H1 (cell line): ENCODE data around the gene AFF1. TPM values are rescaled to one million over a fixed set of nuclear protein-coding genes. Genes with fewer than 3 reads are reported as not detected.

Source experiments
- CTCF ChIA-PET: fragments of 300-600 bp; sonication (Branson Sonifier 250); formaldehyde crosslinking; loops from one replicate; lab custom pipeline; 2021; ENCODE audit not compliant: partially characterized antibody; lab: Charles Lee
- POLR2A ChIA-PET: fragments of 300-600 bp; sonication (Branson Sonifier 250); formaldehyde crosslinking; loops from one replicate; lab custom pipeline; 2021; ENCODE audit warnings: inconsistent platforms; ENCODE audit not compliant: partially characterized antibody; lab: Charles Lee
- DNase-seq, 2 experiments: peaks; one replicate each; pipeline versions ENCODE4 v3.0.0 to v3.0.0-alpha.2; 2010 to 2022; ENCODE audit warnings: low spot score in 2 of 2, low read depth in 1 of 2, mixed read lengths in 1 of 2
- FAIRE-seq: peaks from 2 replicates; lab custom pipeline; 2011; peaks lifted over from hg19 to GRCh38; lab: Jason Lieb, UNC
- H2AFZ ChIP-seq: 2 replicates; pipeline ENCODE4 v1.8.1; 2012; ENCODE audit warnings: low read length, inconsistent platforms
- H2AK5ac ChIP-seq: 2 replicates; pipeline ENCODE4 v1.6.1; 2013; ENCODE audit warnings: low read depth, low read length
- H2BK120ac ChIP-seq: replicated peaks from 2 replicates; pipeline ENCODE3; 2013; ENCODE audit warnings: low read depth, low read length, inconsistent platforms
- H2BK12ac ChIP-seq: 2 replicates; pipeline ENCODE4 v1.6.1; 2013; ENCODE audit warnings: low read depth, low read length
- H2BK15ac ChIP-seq: 2 replicates; pipeline ENCODE4 v1.6.1; 2013; ENCODE audit warnings: low read length
- H2BK20ac ChIP-seq: 2 replicates; pipeline ENCODE4 v1.6.1; 2013; ENCODE audit warnings: low read length
- H2BK5ac ChIP-seq: 2 replicates; pipeline ENCODE4 v1.6.1; 2013; ENCODE audit warnings: low read depth, low read length
- H3K14ac ChIP-seq: 2 replicates; pipeline ENCODE4 v1.6.1; 2013; ENCODE audit warnings: inconsistent platforms; ENCODE audit not compliant: insufficient read length
- H3K18ac ChIP-seq: 2 replicates; pipeline ENCODE4 v1.6.1; 2013; ENCODE audit warnings: low read length; ENCODE audit errors: extremely low read depth
- H3K23ac ChIP-seq: 2 replicates; pipeline ENCODE4 v1.6.1; 2013; ENCODE audit warnings: inconsistent platforms; ENCODE audit not compliant: insufficient read length
- H3K23me2 ChIP-seq: 2 replicates; pipeline ENCODE4 v1.6.1; 2013; ENCODE audit warnings: low read depth, low read length
- H3K27ac ChIP-seq: 2 replicates; pipeline ENCODE4 v1.6.1; 2011; ENCODE audit warnings: low read depth, low read length, inconsistent platforms
- H3K27me3 ChIP-seq, 4 experiments: replicated peaks in 1 of 4; 1 replicate in 1 of 4; 2 replicates in 3 of 4; pipeline versions ENCODE4 v1.6.1 to v1.8.1; 2011 to 2013; ENCODE audit warnings: low read length in 3 of 4, mild to moderate bottlenecking in 3 of 4, inconsistent platforms in 2 of 4, mixed read lengths in 2 of 4, moderate library complexity in 1 of 4; ENCODE audit not compliant: control insufficient read depth in 3 of 4, insufficient read depth in 3 of 4; ENCODE audit errors: extremely low read depth in 1 of 4
- H3K36me3 ChIP-seq, 4 experiments: 2 replicates each; pipeline versions ENCODE4 v1.6.1 to v1.8.1; 2011 to 2013; ENCODE audit warnings: mild to moderate bottlenecking in 4 of 4, low read length in 3 of 4, moderate library complexity in 2 of 4, control low read depth in 1 of 4, inconsistent platforms in 1 of 4; ENCODE audit not compliant: insufficient read depth in 4 of 4, control insufficient read depth in 2 of 4
- H3K4ac ChIP-seq: replicated peaks from 2 replicates; pipeline ENCODE3; 2013; ENCODE audit warnings: low read length, low read depth, mixed read lengths, inconsistent platforms; ENCODE audit not compliant: insufficient read length
- H3K4me1 ChIP-seq, 4 experiments: replicated peaks in 1 of 4; 1 replicate in 1 of 4; 2 replicates in 3 of 4; pipeline versions ENCODE4 v1.6.1 to v1.8.1; 2011 to 2013; ENCODE audit warnings: low read length in 3 of 4, inconsistent platforms in 2 of 4, mixed read lengths in 1 of 4; ENCODE audit not compliant: insufficient read depth in 4 of 4, control insufficient read depth in 3 of 4
- H3K4me2 ChIP-seq, 2 experiments: 2 replicates each; pipeline versions ENCODE4 v1.6.1 to v1.8.1; 2011 to 2013; ENCODE audit warnings: low read depth in 2 of 2, low read length in 2 of 2, control low read depth in 1 of 2, inconsistent platforms in 1 of 2, mild to moderate bottlenecking in 1 of 2; ENCODE audit not compliant: insufficient read depth in 1 of 2
- H3K4me3 ChIP-seq, 4 experiments: fragments of 200-600, 300-600 bp in 1 of 4; sonication (generic), shearing (Covaris generic), sonication (Bioruptor Twin) in 1 of 4; 2 replicates each; pipeline versions ENCODE4 v1.5.1 to v1.8.1; 2011 to 2016; ENCODE audit warnings: low read length in 4 of 4, low read depth in 3 of 4, control low read depth in 2 of 4, inconsistent platforms in 2 of 4, mild to moderate bottlenecking in 2 of 4, mixed read lengths in 1 of 4, moderate library complexity in 1 of 4; ENCODE audit not compliant: insufficient read depth in 2 of 4; ENCODE audit errors: extremely low read depth in 1 of 4
- H3K56ac ChIP-seq: replicated peaks from 2 replicates; pipeline ENCODE3; 2013; ENCODE audit warnings: low read depth, mild to moderate bottlenecking, mixed read lengths, low read length, inconsistent platforms; ENCODE audit not compliant: insufficient read length
- H3K79me1 ChIP-seq: 2 replicates; pipeline ENCODE4 v1.6.1; 2013; ENCODE audit warnings: low read depth, low read length, control low read depth
- H3K79me2 ChIP-seq, 2 experiments: 2 replicates each; pipeline versions ENCODE4 v1.6.1 to v1.8.1; 2012 to 2013; ENCODE audit warnings: low read length in 2 of 2, mild to moderate bottlenecking in 2 of 2, inconsistent platforms in 1 of 2; ENCODE audit not compliant: insufficient read depth in 2 of 2, control insufficient read depth in 1 of 2
- H3K9ac ChIP-seq, 4 experiments: replicated peaks in 1 of 4; 1 replicate in 1 of 4; 2 replicates in 3 of 4; pipeline versions ENCODE4 v1.6.1 to v1.8.1; 2011 to 2013; ENCODE audit warnings: low read depth in 3 of 4, low read length in 3 of 4, control low read depth in 2 of 4, mild to moderate bottlenecking in 2 of 4, moderate library complexity in 2 of 4, inconsistent platforms in 1 of 4; ENCODE audit errors: extremely low read depth in 1 of 4
- H3K9me3 ChIP-seq, 2 experiments: 2 replicates each; pipeline versions ENCODE4 v1.6.1 to v1.8.1; 2012 to 2013; ENCODE audit warnings: mild to moderate bottlenecking in 2 of 2, moderate library complexity in 2 of 2, control low read depth in 1 of 2, inconsistent platforms in 1 of 2, low read depth in 1 of 2, low read length in 1 of 2, mixed read lengths in 1 of 2; ENCODE audit not compliant: insufficient read depth in 2 of 2
- H4K20me1 ChIP-seq, 2 experiments: replicated peaks in 1 of 2; 2 replicates each; pipeline versions ENCODE3 to v1.8.1; 2011 to 2013; ENCODE audit warnings: inconsistent platforms in 2 of 2, low read length in 2 of 2, mild to moderate bottlenecking in 1 of 2; ENCODE audit not compliant: insufficient read depth in 2 of 2, control insufficient read depth in 1 of 2
- H4K5ac ChIP-seq: 2 replicates; pipeline ENCODE4 v1.6.1; 2013; ENCODE audit warnings: low read length, low read depth, mixed read lengths, inconsistent platforms; ENCODE audit not compliant: insufficient read length
- H4K8ac ChIP-seq: 2 replicates; pipeline ENCODE4 v1.8.0; 2013; ENCODE audit warnings: mild to moderate bottlenecking, moderate library complexity, low read length, inconsistent platforms; ENCODE audit not compliant: insufficient read depth; ENCODE audit errors: extremely low read depth
- H4K91ac ChIP-seq: replicated peaks from 2 replicates; pipeline ENCODE3; 2013; ENCODE audit warnings: low read length, mixed read lengths, inconsistent platforms; ENCODE audit not compliant: insufficient read length
- CTBP2 ChIP-seq: IDR thresholded peaks from 2 replicates; pipeline ENCODE4 v1.7.0; 2011; ENCODE audit warnings: borderline replicate concordance, mild to moderate bottlenecking, moderate library complexity, mixed read lengths, low read length; ENCODE audit not compliant: insufficient read depth, insufficient read length
- MAFK ChIP-seq: IDR thresholded peaks from 2 replicates; pipeline ENCODE4 v1.6.1; 2012; ENCODE audit warnings: low read depth, mild to moderate bottlenecking, improper control_type of control experiment, low read length
- MAX ChIP-seq: IDR thresholded peaks from 2 replicates; pipeline ENCODE4 v1.6.1; 2012; ENCODE audit warnings: inconsistent platforms
- PHF8 ChIP-seq: fragments of 200-600 bp; sonication (generic); conservative IDR thresholded peaks from 2 replicates; pipeline ENCODE4 v1.7.1; 2012; ENCODE audit warnings: low read depth, mild to moderate bottlenecking, inconsistent platforms, low read length, moderate library complexity
- RFX5 ChIP-seq: IDR thresholded peaks from 2 replicates; pipeline ENCODE4 v1.6.1; 2011; ENCODE audit warnings: low read depth, low read length, improper control_type of control experiment, borderline replicate concordance
- SIN3A ChIP-seq, 2 experiments: IDR thresholded peaks in 1 of 2; conservative IDR thresholded peaks in 1 of 2; 2 replicates each; pipeline ENCODE4 v1.6.1; 2011 to 2012; ENCODE audit warnings: low read length in 2 of 2, improper control_type of control experiment in 1 of 2, low read depth in 1 of 2, mild to moderate bottlenecking in 1 of 2
- SUZ12 ChIP-seq: fragments of 200-600 bp; sonication (generic); IDR thresholded peaks from 2 replicates; pipeline ENCODE4 v1.6.1; 2012; ENCODE audit warnings: mild to moderate bottlenecking, inconsistent platforms, low read length, moderate library complexity, mixed read lengths
- WGBS, 2 experiments: shearing (Covaris generic) in 1 of 2; methylation state at CpG; one replicate each; pipeline versions ENCODE4 v1.1.6 to v1.1.7; 2013 to 2015; ENCODE audit warnings: low lambda C conversion rate in 2 of 2, mixed read lengths in 2 of 2, inconsistent platforms in 1 of 2, low coverage in 1 of 2, missing lambda C conversion rate in 1 of 2; ENCODE audit not compliant: insufficient replicate concordance in 2 of 2, insufficient coverage in 1 of 2, insufficient read length in 1 of 2; ENCODE audit errors: extremely low coverage in 1 of 2, missing lambda C conversion rate in 1 of 2; 5-methylcytosine and 5-hydroxymethylcytosine counted together
- polyA plus RNA-seq, 7 experiments: library from polyadenylated mRNA; depleted of rRNA in 3 of 7; stranded (reverse) in 5 of 7; unstranded in 2 of 7; fragments of >200 nt in 5 of 7; fragments of 200-250 nt in 2 of 7; gene quantifications; 1 replicate in 5 of 7; 2 replicates in 1 of 7; 4 replicates in 1 of 7; pipeline versions ENCODE4 v1.2.1 to v1.2.3, GENCODE V29; 2011 to 2013; ENCODE audit warnings: missing spikeins in 2 of 7, mixed read lengths in 2 of 7
- total RNA-seq: library from RNA; stranded (reverse); fragmentation: NEBNext Ultra II Directional; extraction: Animal tissue kit (Norgen Biotek cat#: 25700); gene quantifications from 2 replicates; pipeline ENCODE4 v1.2.1, GENCODE V29; 2021
- TF ChIP-seq, protein P1 (sequence below): IDR thresholded peaks from 2 replicates; pipeline ENCODE4 v1.6.1; 2011; ENCODE audit warnings: low read depth, mild to moderate bottlenecking, low read length; ENCODE audit not compliant: insufficient read depth

Gene AFF1
- total and polyA plus RNA-seq, 2 of the 8 experiments (the other 6 are each of a cell fraction or from before 2014, with no cell fraction given) = 14.8 to 85.5 TPM

- Histone ChIP-seq H4K91ac (no peak overlapping the region), H3K27me3 (no peaks in the 10 kb centered on the region), H3K4me3 (no peak overlapping the region), H2BK5ac (no peak overlapping the region), H2BK120ac (no peak overlapping the region), H3K79me2 (peaks cover 0 to 77% of the 10 kb centered on the region in 2 experiments; a peak in 3 of 4 replicates), H3K4me1 (peaks cover 5 to 20% (median 14%) of the 10 kb centered on the region in 4 experiments), H3K4ac (no peak overlapping the region), H2BK15ac (no peak overlapping the region), H3K14ac (no peak overlapping the region), H3K23me2 (no peaks in the 10 kb centered on the region), H4K5ac (no peak overlapping the region), H3K79me1 (peaks cover 12% of the 10 kb centered on the region), H3K9me3 (no peaks in the 10 kb centered on the region), H3K9ac (no peak overlapping the region), H2AFZ (no peak overlapping the region), H2BK20ac (no peak overlapping the region), H4K20me1 (peaks cover 4 to 12% of the 10 kb centered on the region in 2 experiments), H3K18ac (no peak overlapping the region), H3K36me3 (peaks cover 2 to 34% (median 7%) of the 10 kb centered on the region in 4 experiments; a peak in 5 of 8 replicates), H3K27ac (no peak overlapping the region), H4K8ac (no peak overlapping the region), H3K23ac (no peak overlapping the region), H2BK12ac (no peak overlapping the region), H3K4me2 (no peak overlapping the region), H2AK5ac (no peak overlapping the region), H3K56ac (no peak overlapping the region)
- no peak for FAIRE-seq
- TF ChIP-seq MAFK = no peak
- TF ChIP-seq MAX = no peak
- no peak for TF ChIP-seq SIN3A (conservative IDR thresholded peaks at IDR 0.05 in 1 of 2, IDR thresholded peaks at IDR 0.05 in 1 of 2; ENCODE audit: low read depth in 1 of 2, low read length in 2 of 2)
- no peak for TF ChIP-seq RFX5
- no peak for TF ChIP-seq PHF8
- TF ChIP-seq SUZ12 = no peak
- no peak for TF ChIP-seq CTBP2
- TF ChIP-seq, protein P1, sequence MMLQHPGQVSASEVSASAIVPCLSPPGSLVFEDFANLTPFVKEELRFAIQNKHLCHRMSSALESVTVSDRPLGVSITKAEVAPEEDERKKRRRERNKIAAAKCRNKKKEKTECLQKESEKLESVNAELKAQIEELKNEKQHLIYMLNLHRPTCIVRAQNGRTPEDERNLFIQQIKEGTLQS = no peak
- no peak for DNase-seq
- ChIA-PET CTCF (interaction anchor here (0.6 kb wide), 1 partner anchor 621 kb away, joined by 3 read pairs; no protein-coding TSS in a partner anchor), POLR2A (no interaction called here)
- 94% methylated on average over 9 of the region's 9 CpGs; no CpG with 5 or more reads in 1 of the 2 experiments for WGBS, 2 experiments
Observed at GRCh38 chr4:87049508-87049907, 114.7 kb downstream of the AFF1 start.
